CD4-positive, alpha-beta T cell treated with Interferon alpha-2 for 1 hour (primary cell): ENCODE measurements around the gene HDAC8.
"Not testable (repeated sequence)": the region's sequence is repeated elsewhere in the genome, so short reads cannot be mapped to it uniquely, and the experiment has no call there.

Experiments used
- DNase-seq, 2 donors: peaks; one replicate each; pipeline ENCODE4 v3.0.0-alpha.2; 2020 to 2022

HDAC8 gene

DNA sequence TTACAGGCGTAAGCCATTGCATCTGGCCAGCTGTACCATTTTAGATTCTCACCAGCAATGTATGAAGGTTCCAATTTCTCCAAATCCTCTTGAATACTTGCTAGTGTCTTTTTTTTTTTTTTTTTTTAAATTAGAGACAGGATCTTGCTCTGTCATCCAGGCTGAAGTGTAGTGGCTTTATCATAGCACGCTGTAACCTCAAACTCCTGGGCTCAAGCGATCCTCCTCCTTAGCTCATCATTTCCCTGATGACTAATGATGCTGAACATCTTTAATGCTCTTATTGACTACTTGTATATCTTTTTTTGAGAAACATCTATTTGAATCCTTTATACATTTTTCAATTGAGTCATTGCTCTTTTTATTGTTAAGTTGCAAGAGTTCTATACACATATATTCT lies 40.3 kb downstream of the HDAC8 start:
- DNase-seq: no peak

DNA sequence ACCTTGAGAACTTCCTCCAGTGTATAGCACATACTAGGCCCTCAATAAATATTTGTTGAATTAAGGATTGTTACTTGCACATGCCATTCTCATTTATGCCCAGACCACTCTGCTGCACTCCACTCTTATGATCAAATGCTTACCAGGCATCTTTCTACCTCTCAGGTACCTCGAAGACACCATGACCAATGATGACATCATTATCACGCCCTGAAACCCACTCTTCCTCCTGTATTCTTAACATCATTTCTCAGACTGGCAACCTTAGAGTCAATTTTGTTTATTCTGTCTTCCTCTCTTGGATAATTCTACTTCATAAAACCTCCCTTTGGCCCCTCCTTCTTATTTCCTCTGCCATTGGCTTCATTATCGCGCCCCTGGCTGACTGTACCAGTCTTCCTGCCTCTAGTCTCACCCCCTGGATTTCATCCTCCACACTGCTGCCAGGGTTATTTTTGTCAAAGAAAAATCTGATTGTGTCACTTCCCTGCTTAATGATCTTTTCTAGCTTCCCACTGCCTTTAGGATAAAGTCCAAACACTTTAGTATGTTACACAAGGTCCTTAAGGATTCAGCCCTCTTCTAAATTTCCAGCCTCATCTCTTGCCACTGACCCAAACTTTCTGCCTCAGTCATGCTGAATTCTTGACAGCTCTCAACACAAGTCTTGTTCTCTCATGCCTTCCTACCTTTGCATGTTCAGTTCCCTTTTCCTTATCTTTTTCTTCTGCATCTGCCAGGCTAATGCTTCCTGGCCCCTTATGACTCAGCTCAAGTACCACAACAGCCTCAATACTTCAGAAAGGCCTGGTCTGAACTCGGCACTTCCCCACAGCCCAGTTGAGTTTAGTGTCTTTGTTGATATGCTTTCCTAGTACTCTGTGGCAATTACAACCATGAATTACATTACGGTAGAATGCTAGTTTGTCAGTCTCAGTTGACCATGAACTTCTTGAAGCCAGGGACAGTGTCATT lies 45.8 kb downstream of the HDAC8 start:
- DNase-seq: peak in 1 of 2 donors; percentile 2

DNA sequence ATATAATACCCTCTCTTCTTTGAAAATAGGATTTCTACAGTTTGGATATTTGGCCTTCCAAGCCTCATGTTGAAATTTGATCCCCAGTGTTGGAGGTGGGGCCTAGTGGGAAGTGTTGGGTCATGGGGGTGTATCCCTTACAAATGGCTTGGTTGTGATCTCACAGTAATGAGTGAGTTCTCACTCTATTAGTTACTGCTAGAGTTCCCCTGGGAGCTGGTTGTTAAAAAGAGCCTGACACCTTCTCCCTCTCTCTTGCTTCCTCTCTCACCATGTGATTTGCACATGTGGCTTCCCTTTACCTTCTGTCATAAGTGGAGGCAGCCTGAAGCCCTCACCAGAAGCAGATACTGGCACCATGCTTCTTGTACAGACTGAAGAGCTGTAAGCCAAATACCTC lies 73.9 kb downstream of the HDAC8 start:
- no peak for DNase-seq

DNA sequence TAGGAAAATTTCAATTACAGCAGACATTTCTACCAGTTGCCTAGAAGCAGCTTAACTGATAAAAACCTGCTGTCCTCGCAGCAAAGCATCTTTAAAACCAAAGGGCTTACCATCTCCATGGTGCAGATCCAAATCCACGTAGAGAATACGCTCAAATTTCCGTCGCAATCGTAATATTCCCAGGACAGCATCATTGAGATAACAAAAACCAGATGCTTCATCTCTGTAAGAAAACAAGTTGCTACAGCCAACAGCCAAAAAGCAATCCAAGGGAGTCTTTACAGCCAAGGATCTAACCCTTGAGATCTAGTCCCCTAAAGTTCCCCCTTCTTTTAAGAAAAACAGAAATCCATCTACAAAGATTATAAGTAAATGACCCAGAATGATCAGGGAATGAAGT lies 77.6 kb downstream of the HDAC8 start:
- DNase-seq: no peak

DNA sequence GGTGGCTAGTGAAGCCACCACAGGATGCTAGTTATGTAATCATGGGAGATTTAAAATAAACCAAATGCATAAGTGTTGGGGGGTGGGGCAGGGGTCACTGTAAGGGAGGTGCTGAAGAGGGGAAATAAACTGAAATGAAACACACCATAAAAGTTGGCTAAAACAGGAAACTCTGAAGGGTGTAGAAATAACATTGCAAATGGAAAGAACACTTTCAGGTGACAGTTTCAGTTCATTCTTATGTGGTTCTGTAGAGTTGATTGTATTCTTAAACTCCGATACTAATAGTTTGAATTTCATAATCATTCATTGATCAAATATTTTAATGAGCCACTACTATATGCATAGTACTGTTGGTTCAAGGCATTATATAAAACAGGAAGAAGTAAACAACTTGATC lies 80.1 kb downstream of the HDAC8 start:
- no peak for DNase-seq

DNA sequence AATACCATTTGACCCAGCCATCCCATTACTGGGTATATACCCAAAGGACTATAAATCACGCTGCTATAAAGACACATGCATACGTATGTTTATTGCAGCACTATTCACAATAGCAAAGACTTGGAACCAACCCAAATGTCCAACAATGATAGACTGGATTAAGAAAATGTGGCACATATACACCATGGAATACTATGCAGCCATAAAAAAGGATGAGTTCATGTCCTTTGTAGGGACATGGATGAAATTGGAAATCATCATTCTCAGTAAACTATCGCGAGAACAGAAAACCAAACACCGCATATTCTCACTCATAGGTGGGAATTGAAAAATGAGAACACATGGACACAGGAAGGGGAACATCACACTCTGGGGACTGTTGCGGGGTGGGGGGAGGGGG lies 82.4 kb downstream of the HDAC8 start:
- DNase-seq: not testable (repeated sequence)

DNA sequence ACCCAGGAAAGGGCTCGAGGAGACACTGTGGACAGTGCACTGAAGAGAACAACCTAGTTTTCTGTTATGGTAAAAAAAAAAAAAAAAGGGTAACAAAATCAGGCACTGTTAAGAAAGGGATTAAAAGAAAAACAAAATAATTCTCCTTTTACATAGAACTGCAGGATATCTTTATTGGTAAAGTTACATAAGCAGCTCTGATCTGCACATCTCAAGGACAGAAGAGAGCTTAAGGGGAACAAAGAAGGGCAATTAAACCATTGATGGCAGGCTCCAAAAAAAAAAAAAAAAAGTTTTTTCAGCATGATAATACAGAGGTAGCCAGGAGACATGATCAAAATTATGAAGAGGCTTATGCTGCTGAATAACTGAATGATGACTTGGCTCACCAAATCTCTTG lies 85.0 kb downstream of the HDAC8 start:
- no peak for DNase-seq

DNA sequence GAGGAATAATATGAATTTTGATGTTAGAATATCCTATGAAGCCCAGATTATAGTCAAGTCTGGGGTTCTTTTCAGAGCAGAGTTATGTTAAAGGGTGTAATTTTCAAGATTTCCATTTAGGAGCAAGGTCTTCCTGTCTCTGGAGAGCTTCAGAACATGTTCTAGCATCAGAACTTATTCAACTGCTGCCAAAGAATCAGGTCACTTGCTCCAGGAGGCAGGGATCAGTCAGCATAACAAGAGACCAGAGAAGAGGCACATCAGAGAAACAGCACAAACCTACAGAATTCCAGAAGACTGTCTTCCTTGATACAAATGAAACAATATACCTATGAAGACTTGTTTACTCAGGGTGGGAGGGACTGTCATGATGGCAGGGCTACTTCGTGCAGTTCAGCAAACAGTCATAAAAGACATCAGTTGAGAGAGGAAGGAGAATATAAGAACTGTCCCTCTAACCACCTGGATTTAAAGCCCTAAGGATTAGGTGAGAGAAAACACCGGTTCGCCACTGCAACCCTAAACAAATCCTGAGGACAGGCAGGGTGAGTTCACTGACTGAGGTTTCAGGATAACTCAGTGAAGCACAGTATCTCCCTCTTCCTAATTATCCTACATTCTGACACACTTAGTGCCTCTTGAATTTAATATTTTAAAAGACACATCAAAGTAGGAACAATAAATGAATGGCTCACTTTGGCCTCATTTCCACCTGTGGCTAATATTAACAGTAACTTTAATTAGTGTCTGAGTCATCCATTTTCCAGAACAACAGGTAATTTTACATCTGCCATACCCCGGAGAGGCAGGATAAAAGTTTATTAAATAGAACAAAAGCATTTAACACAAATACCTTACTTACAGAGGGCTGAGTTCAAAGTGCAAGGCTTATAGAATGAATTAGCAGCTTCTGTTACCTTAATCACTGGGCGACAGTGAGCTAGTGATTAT lies 93.0 kb downstream of the HDAC8 start:
- no peak for DNase-seq

DNA sequence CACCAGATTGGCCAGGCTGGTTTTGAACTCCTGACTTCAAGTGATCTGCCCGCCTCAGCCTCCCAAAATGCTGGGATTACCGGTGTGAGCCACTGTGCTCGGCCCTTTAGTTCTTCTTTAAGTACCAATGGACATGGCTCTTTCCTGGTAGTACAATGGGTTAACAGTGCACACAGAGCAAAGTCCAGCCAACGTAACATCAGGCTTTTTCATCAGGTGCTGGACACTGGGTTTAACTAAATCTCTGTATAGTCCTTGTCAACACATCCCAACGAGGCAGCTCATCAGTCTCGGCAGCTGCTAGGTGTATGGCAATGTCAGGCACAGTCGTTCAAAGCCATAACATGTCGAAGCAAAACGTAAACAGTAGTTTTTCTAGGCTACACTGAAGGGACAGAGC lies 93.8 kb downstream of the HDAC8 start:
- DNase-seq: no peak

DNA sequence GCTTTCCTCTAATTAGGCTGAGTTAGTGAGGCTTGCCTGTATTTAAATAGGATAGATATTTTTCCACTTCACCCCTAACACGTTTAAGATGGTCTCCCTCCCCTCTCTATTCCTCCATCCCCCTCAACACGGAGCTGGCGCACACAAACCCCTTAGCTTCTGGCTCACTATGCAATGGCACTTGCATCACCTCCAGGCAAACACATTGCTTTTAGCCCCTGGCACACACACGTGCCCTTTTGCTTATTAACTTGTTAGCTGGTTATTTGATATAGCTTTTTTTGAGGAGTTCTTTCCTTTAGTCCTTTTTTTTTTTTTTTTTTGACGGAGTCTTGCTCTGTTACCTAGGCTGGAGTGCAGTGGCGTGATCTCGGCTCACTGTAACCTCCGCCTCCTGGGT lies 94.3 kb downstream of the HDAC8 start:
- DNase-seq: no peak

DNA sequence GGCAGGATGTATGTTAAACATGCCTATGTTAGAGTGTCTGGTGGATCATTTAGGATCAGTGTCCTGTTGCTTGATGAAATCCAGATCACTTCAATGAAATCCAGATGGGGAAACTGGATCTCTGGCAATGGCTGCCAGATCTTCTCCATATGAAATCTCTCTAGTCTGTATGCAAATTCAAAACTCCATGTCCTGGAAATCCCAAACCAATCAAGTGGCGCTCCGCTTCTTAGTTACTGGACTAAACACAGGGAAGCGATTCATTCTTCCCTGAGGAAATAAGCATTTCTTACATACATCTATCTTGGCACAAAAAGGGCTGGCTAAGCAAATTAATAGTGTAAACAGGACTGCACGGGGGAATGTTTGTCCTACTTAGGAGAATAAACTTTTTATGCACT lies 94.9 kb downstream of the HDAC8 start:
- no peak for DNase-seq

DNA sequence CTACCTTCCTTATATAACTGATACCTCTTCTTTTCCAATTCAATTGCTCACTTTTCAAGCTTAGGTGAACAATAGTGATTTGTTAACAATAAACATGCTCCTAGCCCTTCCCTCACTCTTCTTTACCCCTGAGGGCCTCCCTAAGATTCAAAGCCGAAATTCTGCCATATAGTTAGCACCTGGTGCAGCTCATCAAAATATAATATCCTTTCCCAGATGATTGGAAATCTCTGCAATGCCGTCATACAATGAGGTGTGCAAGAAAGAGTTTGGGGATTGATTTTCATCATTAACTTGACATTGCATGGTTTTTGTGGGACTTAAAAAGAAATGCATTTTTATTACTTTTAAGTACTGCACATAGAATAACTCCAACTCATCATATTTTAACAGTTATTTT lies 95.3 kb downstream of the HDAC8 start:
- no peak for DNase-seq

DNA sequence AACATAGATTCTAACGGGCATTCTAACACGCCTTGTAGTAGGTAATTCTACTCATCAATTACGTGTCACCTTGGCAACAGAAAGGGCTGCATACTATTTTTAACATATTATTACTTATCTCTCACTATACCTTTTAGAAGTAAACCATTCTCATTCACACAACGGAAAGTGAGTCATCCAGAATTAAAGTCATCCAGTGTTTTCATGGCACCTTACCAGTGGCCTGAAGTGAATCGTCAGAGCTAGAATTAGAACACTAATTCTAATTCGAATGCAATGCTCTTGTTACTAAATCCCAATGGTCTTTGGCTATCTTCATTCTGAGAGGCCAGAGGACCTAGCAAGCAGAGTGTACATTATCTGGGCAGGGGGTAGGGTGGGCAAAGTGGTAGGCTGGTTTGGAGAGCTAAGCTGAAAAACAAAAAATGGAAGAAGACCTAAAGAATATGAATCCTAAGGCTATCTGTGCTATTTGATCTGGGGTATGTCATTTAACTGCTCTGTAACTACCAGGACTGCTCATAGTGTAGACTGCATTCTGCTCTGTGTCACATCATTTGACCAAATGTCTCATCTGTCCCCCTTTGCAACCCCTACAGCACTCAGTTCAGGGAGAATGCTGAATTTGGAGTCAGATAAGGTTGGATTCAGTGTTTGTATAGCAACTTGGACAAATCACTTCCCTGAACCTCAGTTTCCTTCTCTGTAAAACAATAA lies 96.5 kb downstream of the HDAC8 start:
- DNase-seq: no peak

DNA sequence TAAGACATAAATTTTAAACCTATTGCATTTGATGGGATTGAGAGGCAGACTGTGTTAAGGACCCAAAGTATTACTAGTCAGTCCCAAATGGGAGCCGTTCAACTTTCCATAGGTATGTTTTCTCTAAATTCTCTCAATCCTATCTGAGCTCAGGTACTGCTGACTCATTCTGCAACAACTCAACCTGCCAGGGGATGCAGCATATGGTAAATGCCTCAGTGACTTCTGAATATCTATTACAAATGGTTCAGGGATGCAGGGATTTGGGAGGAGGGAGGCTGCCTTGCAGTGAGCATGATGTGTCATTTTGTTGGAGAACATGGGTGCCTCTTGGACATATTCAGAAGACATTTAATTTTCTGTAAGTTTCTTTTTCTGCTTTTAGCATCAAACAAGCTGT lies 97.3 kb downstream of the HDAC8 start:
- DNase-seq: no peak

DNA sequence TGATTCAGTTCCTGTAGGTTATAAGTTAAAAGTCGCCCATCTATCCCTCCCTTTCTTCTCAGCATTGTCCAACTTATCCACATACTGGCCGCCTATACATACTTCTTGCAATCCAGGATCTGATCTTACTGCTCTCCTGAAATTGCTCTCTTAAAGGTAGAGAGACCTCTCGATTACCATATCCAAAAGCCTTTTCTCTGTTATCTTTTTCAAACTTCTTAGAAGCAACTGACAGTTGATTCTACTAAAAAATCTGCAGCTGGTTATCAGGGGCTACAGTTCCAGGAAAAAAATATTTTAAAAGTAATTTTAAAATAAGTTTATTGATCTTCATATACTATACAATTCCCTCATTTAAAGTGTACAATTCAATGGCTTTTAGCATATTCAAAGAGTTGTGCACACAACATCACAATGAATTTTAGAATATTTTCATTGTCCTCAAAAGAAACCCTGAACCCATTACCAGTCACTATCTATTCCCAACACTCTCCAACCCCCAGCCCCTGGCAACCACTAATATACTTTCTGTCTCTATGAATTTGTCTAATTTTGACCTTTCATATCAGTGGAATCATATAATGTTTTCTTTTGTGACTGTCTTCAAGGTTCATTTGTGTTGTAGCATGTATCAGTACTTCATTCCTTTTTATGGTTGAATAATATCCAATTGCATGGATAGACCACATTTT lies 102.0 kb downstream of the HDAC8 start:
- DNase-seq: no peak

DNA sequence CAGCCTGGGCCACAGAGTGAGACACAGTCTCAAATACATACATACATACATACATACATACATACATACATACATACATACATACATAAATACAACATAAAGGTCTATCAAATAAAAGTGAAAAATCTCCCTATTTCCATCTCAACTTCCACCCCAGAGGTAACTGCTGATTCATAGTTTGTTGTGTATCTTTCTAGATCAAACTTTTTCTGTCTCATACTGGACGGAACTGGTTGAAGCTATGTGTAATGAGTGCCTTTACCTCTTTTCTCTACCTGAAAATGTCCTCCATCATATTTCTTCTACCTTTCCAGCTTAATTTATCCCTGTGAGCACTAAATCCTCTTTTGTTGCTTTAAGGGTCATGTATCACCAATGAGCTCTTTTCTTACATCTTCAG lies 102.5 kb downstream of the HDAC8 start:
- DNase-seq: no peak

DNA sequence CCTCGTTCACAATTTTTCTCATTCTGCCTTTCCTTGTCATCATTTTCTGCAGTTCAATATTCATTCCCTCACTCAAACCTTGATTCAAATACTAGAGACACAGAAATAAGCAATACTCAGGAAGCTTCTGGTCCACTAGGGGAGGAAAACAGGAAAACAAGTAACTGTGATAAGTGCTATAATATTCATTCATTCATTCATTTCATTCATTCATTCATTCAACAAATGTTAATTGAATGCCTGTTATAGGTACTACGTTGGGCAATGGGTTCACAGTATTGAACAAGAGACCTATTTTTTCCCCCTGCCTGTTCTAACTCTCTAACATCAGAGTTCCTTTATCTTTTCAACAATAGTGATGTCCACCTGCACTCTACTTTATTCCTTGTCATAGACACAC lies 104.0 kb downstream of the HDAC8 start:
- no peak for DNase-seq

DNA sequence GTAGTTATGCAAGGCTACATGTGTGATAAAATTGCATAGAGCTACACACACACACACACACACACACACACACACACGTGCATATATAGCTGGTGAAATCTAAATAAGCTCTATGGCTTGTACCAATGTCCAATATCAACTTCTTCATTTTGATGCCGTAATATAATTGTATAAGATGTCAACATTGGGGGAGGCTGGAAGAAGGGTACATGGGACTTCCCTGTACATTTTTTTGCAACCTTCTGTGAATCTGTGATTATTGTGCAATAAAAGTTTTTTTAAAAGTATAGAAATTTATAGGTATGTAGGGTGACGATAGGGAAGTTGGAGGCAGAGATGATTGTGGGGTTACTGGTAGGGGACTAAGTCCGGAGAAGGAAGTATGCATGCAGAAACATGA lies 105.5 kb downstream of the HDAC8 start:
- no peak for DNase-seq

DNA sequence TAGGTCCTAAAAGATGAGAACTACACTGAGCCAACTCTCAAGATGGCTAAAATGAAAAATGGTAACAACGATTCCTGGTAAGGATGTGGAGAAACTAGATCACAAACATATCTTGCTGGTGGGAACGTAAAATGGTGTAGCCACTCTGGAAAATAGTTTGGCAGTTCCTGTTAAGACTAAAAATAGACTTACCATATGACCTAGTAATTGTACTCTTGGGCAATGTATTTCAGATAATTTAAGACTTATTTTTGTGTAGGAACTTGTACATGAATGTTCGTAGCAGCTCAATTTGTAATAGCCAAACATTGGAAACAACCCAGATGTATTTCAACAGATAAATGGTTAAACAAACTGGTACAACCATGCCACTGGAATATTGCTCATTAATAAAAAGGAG lies 106.2 kb downstream of the HDAC8 start:
- DNase-seq: no peak

DNA sequence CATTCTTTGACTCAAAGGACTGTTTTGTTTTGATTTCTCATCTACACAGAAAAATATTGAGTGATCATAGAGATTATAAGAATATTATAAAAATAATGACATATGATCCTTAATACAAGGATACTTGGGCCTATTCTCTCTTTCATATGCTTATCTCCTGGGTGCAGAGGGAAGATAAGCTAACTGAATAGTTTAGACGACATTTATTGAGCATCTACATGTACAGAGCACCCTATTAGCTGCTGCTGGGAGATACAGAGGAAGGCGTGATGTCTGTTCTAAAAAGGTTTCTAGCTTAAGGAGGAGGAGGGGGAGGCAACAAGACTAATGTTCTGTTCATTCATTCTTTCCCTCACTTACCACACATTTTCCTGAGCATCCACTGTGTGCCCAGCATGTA lies 106.8 kb downstream of the HDAC8 start:
- DNase-seq: no peak

DNA sequence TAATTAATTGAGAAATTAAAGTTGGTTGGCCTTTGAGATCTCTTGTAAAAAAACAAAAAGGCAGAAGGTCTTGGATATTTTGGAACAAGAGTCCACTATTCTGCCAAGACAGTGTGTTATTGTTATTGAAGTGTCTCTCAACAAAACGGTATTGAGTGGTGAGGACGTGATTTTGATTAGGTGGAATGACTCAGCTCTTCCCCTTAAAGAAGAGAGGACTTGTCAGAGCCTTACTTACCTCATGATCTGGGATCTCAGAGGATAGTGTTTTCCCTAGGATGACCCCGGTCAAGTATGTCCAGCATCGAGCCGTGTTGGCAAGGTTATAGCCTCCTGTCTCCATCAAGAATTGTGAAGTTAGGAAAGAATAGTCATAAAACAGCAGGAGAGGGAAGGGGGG lies 110.9 kb downstream of the HDAC8 start:
- DNase-seq: no peak

DNA sequence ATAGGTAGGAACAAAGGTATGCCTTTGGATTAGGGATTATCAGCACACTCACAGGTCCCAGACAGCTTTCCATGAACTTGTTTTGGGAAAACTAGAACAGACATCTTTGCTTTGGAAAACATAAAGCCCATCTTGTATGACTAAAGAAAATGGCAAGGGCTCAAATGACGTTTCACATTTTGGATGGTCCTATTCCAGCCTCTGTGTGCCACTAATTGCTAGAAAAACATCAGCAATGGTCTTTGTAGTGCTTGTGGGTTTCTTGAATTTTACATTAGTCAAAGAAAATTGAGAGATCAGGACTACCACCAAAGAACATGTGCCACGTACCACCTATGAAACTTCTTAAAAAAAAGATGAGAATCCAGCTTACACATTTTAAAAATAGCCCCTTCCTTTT lies 111.4 kb downstream of the HDAC8 start:
- no peak for DNase-seq

DNA sequence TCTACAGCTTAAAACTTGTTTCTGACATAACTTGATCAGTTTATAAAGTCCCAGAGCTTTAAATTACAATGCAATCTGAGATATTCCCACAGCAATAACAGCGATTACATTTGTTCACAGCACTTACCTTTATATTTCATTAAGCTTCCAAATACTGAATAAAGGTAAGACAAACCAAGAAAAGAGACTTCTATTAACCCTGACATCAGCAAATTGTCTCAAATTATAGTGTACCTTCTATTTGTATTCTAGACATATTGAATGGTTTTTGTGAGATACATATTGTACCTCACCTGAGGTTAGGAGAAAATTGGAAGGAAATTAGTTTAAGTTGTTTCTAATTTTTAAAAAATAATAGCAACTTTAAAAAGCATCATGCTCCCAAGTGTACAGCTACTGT lies 111.9 kb downstream of the HDAC8 start:
- DNase-seq: no peak
